Activated CD8-positive, alpha-beta T cell treated with anti-CD3 and anti-CD28 coated beads, Interleukin-2, amount 10 ng/mL, durations not matched to agents 7 days and 5 days (primary cell): Measurements from ENCODE around the gene ZBTB22. TPM values are rescaled to one million over a fixed set of nuclear protein-coding genes. Genes with fewer than 3 reads are reported as not detected.

Experiments
- ATAC-seq: fragments of 150-1000 bp; cut with Tn5 transposase; one replicate; pipeline ENCODE4 v1.10.0; 2021; ENCODE audit warnings: moderate library complexity
- CTCF ChIA-PET: fragments of 350-600 bp; sonication (Branson Sonifier 250); formaldehyde crosslinking; loops from one replicate; lab custom pipeline; 2021; ENCODE audit warnings: antibody characterized with exemption; lab: Charles Lee
- POLR2A ChIA-PET: fragments of 350-600 bp; sonication (Branson Sonifier 250); formaldehyde crosslinking; loops from one replicate; lab custom pipeline; 2021; ENCODE audit warnings: antibody characterized with exemption; lab: Charles Lee
- DNase-seq: peaks from one replicate; pipeline ENCODE4 v3.0.0-alpha.2; 2020
- H3K27ac Mint-ChIP-seq: one replicate; pipeline ENCODE4 v1.8.0; 2021; ENCODE audit warnings: mild to moderate bottlenecking, mixed read lengths
- H3K27me3 Mint-ChIP-seq: one replicate; pipeline ENCODE4 v1.8.0; 2021; ENCODE audit warnings: low read depth, mixed read lengths
- H3K36me3 Mint-ChIP-seq: one replicate; pipeline ENCODE4 v1.8.0; 2021; ENCODE audit warnings: low read depth, mixed read lengths
- H3K4me1 Mint-ChIP-seq: one replicate; pipeline ENCODE4 v1.8.0; 2021; ENCODE audit warnings: low read depth, mixed read lengths
- H3K4me3 Mint-ChIP-seq: one replicate; pipeline ENCODE4 v1.8.0; 2021; ENCODE audit warnings: mild to moderate bottlenecking, mixed read lengths
- H3K9me3 Mint-ChIP-seq: one replicate; pipeline ENCODE4 v1.8.0; 2022; ENCODE audit warnings: mixed read lengths; ENCODE audit not compliant: insufficient read depth
- microRNA-seq: library from miRNA; unstranded; fragments of <30 nt; microRNA quantifications from one replicate; pipeline ENCODE4 v1.2.0, GENCODE V29; 2022
- total RNA-seq, 2 experiments: library from RNA; stranded (reverse); gene quantifications; one replicate each; pipeline ENCODE4 v1.2.3, GENCODE V29; 2021

The ZBTB22 gene
- total RNA-seq, 2 experiments from 2014 or later, result 10.7 to 11.1 TPM

GRCh38 chr6:33271117-33271467 lies 46.5 kb downstream of the ZBTB22 start:
- H3K4me1 Mint-ChIP-seq, result peaks cover 46% of the 10 kb centered on the region
- no peaks in the 10 kb centered on the region for H3K27me3 Mint-ChIP-seq
- ATAC-seq (no peak), DNase-seq (no peak)
- peaks cover 68% of the 10 kb centered on the region for H3K36me3 Mint-ChIP-seq
- CTCF ChIA-PET, result interaction anchor here (0.7 to 2.2 kb wide), 15 partner anchors 10 to 315 kb away, joined by 3 to 8 read pairs (median 3); partner anchors contain the start of gene RGL2
- H3K4me3 Mint-ChIP-seq, result peak overlapping the region; percentile 99
- no peaks in the 10 kb centered on the region for H3K9me3 Mint-ChIP-seq
- POLR2A ChIA-PET, result interaction anchor here (0.8 to 3.5 kb wide), 23 partner anchors 9 to 612 kb away, joined by 3 to 36 read pairs (median 5); partner anchors contain the start of genes CUTA, HLA-DMA, ITPR3 and PFDN6
- peak overlapping the region; percentile 100 for H3K27ac Mint-ChIP-seq

Small RNAs within 50 kb of the gene (microRNA-seq; reads per million reads assigned to microRNA genes)
- gene MIR6834 (1.7 reads per million), gene MIR6873 (not detected)

Other genes starting within 250 kb of the ZBTB22 start
- 10 to 100 TPM; 39.1 to 40.0 TPM for gene HLA-DPA1, start 244.1 kb downstream of the ZBTB22 start, total RNA-seq
- 10 to 100 TPM; 21.0 to 22.8 TPM for gene HLA-DPB1, start 241.8 kb downstream of the ZBTB22 start, total RNA-seq
- gene COL11A2, start 125.3 kb downstream of the ZBTB22 start, total RNA-seq, result under 1 TPM; 0.71 to 0.83 TPM
- 10 to 100 TPM; 33.5 to 34.5 TPM for gene RXRB, start 117.1 kb downstream of the ZBTB22 start, total RNA-seq
- 10 to 100 TPM; 45.6 to 50.8 TPM for gene SLC39A7, start 116.9 kb downstream of the ZBTB22 start, total RNA-seq
- 10 to 100 TPM; 13.9 to 14.1 TPM for gene HSD17B8, start 113.1 kb downstream of the ZBTB22 start, total RNA-seq
- 10 to 100 TPM; 39.8 to 44.6 TPM for gene RING1, start 109.2 kb downstream of the ZBTB22 start, total RNA-seq
- gene VPS52, start 45.9 kb downstream of the ZBTB22 start, total RNA-seq, result 10 to 100 TPM; 59.3 to 59.5 TPM
- 1,000 to 10,000 TPM; 2,792 to 2,813 TPM for gene RPS18, start 45.7 kb downstream of the ZBTB22 start, total RNA-seq
- 10 to 100 TPM; 12.2 to 12.8 TPM for gene B3GALT4, start 40.6 kb downstream of the ZBTB22 start, total RNA-seq
- gene WDR46, start 28.5 kb downstream of the ZBTB22 start, total RNA-seq, result 10 to 100 TPM; 66.7 to 68.9 TPM
- 10 to 100 TPM; 72.0 to 78.4 TPM for gene PFDN6, start 28.1 kb downstream of the ZBTB22 start, total RNA-seq
- gene RGL2, start 18.8 kb downstream of the ZBTB22 start, total RNA-seq, result 10 to 100 TPM; 50.8 to 58.2 TPM
- gene TAPBP, start 3.7 kb downstream of the ZBTB22 start, total RNA-seq, result 100 to 1,000 TPM; 245 to 252 TPM
- gene DAXX, start 5.2 kb upstream of the ZBTB22 start, total RNA-seq, result 100 to 1,000 TPM; 112 to 114 TPM
- 100 to 1,000 TPM; 175 to 180 TPM for gene KIFC1, start 74.1 kb upstream of the ZBTB22 start, total RNA-seq
- gene PHF1, start 93.3 kb upstream of the ZBTB22 start, total RNA-seq, result 10 to 100 TPM; 35.9 to 36.5 TPM
- 100 to 1,000 TPM; 179 to 187 TPM for gene CUTA, start 100.4 kb upstream of the ZBTB22 start, total RNA-seq
- gene SYNGAP1, start 102.3 kb upstream of the ZBTB22 start, total RNA-seq, result 10 to 100 TPM; 42.0 to 48.2 TPM
- 1 to 10 TPM; 7.3 to 9.0 TPM for gene ZBTB9, start 136.8 kb upstream of the ZBTB22 start, total RNA-seq